HepG2 (cell line): ENCODE measurements around the gene XPO1. TPM values are rescaled to one million over a fixed set of nuclear protein-coding genes. Genes with fewer than 3 reads are reported as not detected.
A peak's percentile ranks its signal among the peaks of the same experiment; 100 is the strongest.

Experiments used
- ARNT2 ChIP-seq: sonication (generic); formaldehyde crosslinking; IDR thresholded peaks from 2 replicates; pipeline ENCODE4 v1.8.0; 2022; ENCODE audit warnings: mild to moderate bottlenecking, low read depth, missing genetic modification reagents, moderate library complexity
- ATF2 ChIP-seq: sonication (generic); formaldehyde crosslinking; IDR thresholded peaks from 2 replicates; pipeline ENCODE4 v1.4.0; 2020; ENCODE audit warnings: missing genetic modification reagents
- CHD4 ChIP-seq: fragments of 200-600 bp; sonication (generic); IDR thresholded peaks from 2 replicates; pipeline ENCODE4 v1.7.0; 2017; ENCODE audit warnings: mild to moderate bottlenecking, low read length, borderline replicate concordance
- EED ChIP-seq: sonication (generic); formaldehyde crosslinking; IDR thresholded peaks from 2 replicates; pipeline ENCODE4 v1.5.0; 2020; ENCODE audit warnings: mild to moderate bottlenecking, missing genetic modification reagents
- KDM5A ChIP-seq: fragments of 200-600 bp; sonication (generic); IDR thresholded peaks from 2 replicates; pipeline ENCODE4 v1.7.0; 2018; ENCODE audit warnings: antibody characterized with exemption, mild to moderate bottlenecking, low read length, borderline replicate concordance
- KLF9 ChIP-seq: IDR thresholded peaks from 2 replicates; pipeline ENCODE4 v1.6.1; 2016; ENCODE audit warnings: low read depth
- PAWR ChIP-seq: sonication (generic); formaldehyde crosslinking; IDR thresholded peaks from 2 replicates; pipeline ENCODE4 v1.4.0; 2020; ENCODE audit warnings: missing genetic modification reagents, mild to moderate bottlenecking, borderline replicate concordance
- PCBP2 ChIP-seq: fragments of 200-400 bp; formaldehyde crosslinking; optimal IDR thresholded peaks from 2 replicates; pipeline ENCODE3; 2018; ENCODE audit warnings: low read length, low read depth; ENCODE audit not compliant: poor library complexity, severe bottlenecking
- POLR2A ChIP-seq, 2 experiments: IDR thresholded peaks; 2 replicates each; pipeline ENCODE4 v1.6.1; 2011; ENCODE audit warnings: low read depth in 2 of 2, low read length in 2 of 2, mild to moderate bottlenecking in 1 of 2, moderate library complexity in 1 of 2; ENCODE audit not compliant: insufficient read depth in 1 of 2
- SALL1 ChIP-seq: sonication (generic); formaldehyde crosslinking; IDR thresholded peaks from 2 replicates; pipeline ENCODE4 v1.8.0; 2022; ENCODE audit warnings: mild to moderate bottlenecking, missing genetic modification reagents
- TGIF2 ChIP-seq: IDR thresholded peaks from 2 replicates; pipeline ENCODE4 v1.6.1; 2016; ENCODE audit warnings: control low read depth, missing compliant biosample characterization
- TIGD3 ChIP-seq: sonication (generic); formaldehyde crosslinking; IDR thresholded peaks from 2 replicates; pipeline ENCODE4 v1.5.1; 2020; ENCODE audit warnings: mild to moderate bottlenecking, missing genetic modification reagents, borderline replicate concordance
- XRCC5 ChIP-seq: fragments of 200-400 bp; formaldehyde crosslinking; optimal IDR thresholded peaks from 2 replicates; pipeline ENCODE3; 2017; ENCODE audit warnings: mild to moderate bottlenecking, low read length
- ZNF142 ChIP-seq: sonication (generic); formaldehyde crosslinking; IDR thresholded peaks from 2 replicates; pipeline ENCODE4 v1.4.0; 2020; ENCODE audit warnings: missing genetic modification reagents
- ZNF326 ChIP-seq: sonication (generic); formaldehyde crosslinking; IDR thresholded peaks from 2 replicates; pipeline ENCODE4 v1.4.0; 2020; ENCODE audit warnings: missing genetic modification reagents, borderline replicate concordance
- ZNF503 ChIP-seq: sonication (generic); formaldehyde crosslinking; IDR thresholded peaks from 2 replicates; pipeline ENCODE4 v1.4.0; 2020; ENCODE audit warnings: missing genetic modification reagents
- ZNF547 ChIP-seq: sonication (generic); formaldehyde crosslinking; IDR thresholded peaks from 2 replicates; pipeline ENCODE4 v1.5.1; 2020; ENCODE audit warnings: mild to moderate bottlenecking, missing genetic modification reagents
- ZNF564 ChIP-seq: sonication (generic); formaldehyde crosslinking; IDR thresholded peaks from 2 replicates; pipeline ENCODE4 v1.8.1; 2023; ENCODE audit warnings: mild to moderate bottlenecking, missing genetic modification reagents
- ZSCAN29 ChIP-seq: sonication (generic); formaldehyde crosslinking; conservative IDR thresholded peaks from 2 replicates; pipeline ENCODE4 v1.4.0; 2020; ENCODE audit warnings: mild to moderate bottlenecking, missing genetic modification reagents
- polyA plus RNA-seq, 8 experiments: library from polyadenylated mRNA; depleted of rRNA in 3 of 8; stranded (reverse) in 7 of 8; unstranded in 1 of 8; fragments of >200 nt; fragmentation: Illumina TruSeq in 4 of 8; extraction: Trizol in 4 of 8; gene quantifications; 2 replicates each; pipeline versions ENCODE4 v1.2.1 to v1.2.3, GENCODE V29; 2011 to 2016; ENCODE audit warnings: low read depth in 4 of 8, missing spikeins in 1 of 8, mixed read lengths in 1 of 8; ENCODE audit not compliant: insufficient read depth in 1 of 8
- total RNA-seq, 5 experiments: library from RNA; depleted of rRNA; stranded (reverse); fragments of >200 nt; fragmentation: Illumina TruSeq; extraction: Trizol; gene quantifications; 2 replicates each; pipeline ENCODE4 v1.2.3, GENCODE V29; 2016; ENCODE audit warnings: low read depth in 1 of 5

The XPO1 gene
- total and polyA plus RNA-seq, 2 of the 13 experiments (the other 11 are each of a cell fraction or from before 2014, with no cell fraction given) = 67.4 to 212 TPM

- peak; percentile 62 for TF ChIP-seq XRCC5
- TF ChIP-seq TGIF2 (CRISPR knock-in tag) = 0 out of 2 replicates have a peak, but pooled peaks have one; percentile 25
- peak; percentile 81 for TF ChIP-seq ZNF564 (CRISPR knock-in tag)
- 0 out of 2 replicates have a peak, but pooled peaks have one; percentile 41 for TF ChIP-seq PAWR (CRISPR knock-in tag)
- no peak for TF ChIP-seq EED
- TF ChIP-seq ZNF142 (CRISPR knock-in tag) = peak; percentile 78
- TF ChIP-seq KLF9 = no peak
- 0 out of 2 replicates have a peak, but pooled peaks have one; percentile 64 for TF ChIP-seq ZSCAN29
- no peak; the same call in 1 of the 2 replicates for TF ChIP-seq CHD4
- TF ChIP-seq ATF2 = 0 out of 2 replicates have a peak, but pooled peaks have one; percentile 16
- TF ChIP-seq ZNF326 = no peak
- no peak for TF ChIP-seq PCBP2
- TF ChIP-seq TIGD3 (CRISPR knock-in tag) = no peak
- peak; percentile 90 to 91 for TF ChIP-seq POLR2A (IDR thresholded peaks at IDR 0.05; ENCODE audit: insufficient read depth in 1 of 2, low read depth in 2 of 2, low read length in 2 of 2)
- peak; percentile 87 for TF ChIP-seq SALL1
- peak; percentile 45; the same call in 1 of the 2 replicates for TF ChIP-seq KDM5A
- no peak for TF ChIP-seq ZNF547 (CRISPR knock-in tag)
- TF ChIP-seq ZNF503 (CRISPR knock-in tag) = no peak
- peak; percentile 81; the same call in 1 of the 2 replicates for TF ChIP-seq ARNT2 (CRISPR knock-in tag)
Measured at GRCh38 chr2:61536572-61537276, 1.4 kb downstream of the XPO1 start (continued).
